ENCODE data around the gene NCOR2. TPM values are rescaled to one million over a fixed set of nuclear protein-coding genes. Genes with fewer than 3 reads are reported as not detected.
A peak's percentile ranks its signal among the peaks of the same experiment; 100 is the strongest.

Gene NCOR2
- total and polyA plus RNA-seq, 8 donors: 60.1 to 331 (median 96.4) TPM

DNA sequence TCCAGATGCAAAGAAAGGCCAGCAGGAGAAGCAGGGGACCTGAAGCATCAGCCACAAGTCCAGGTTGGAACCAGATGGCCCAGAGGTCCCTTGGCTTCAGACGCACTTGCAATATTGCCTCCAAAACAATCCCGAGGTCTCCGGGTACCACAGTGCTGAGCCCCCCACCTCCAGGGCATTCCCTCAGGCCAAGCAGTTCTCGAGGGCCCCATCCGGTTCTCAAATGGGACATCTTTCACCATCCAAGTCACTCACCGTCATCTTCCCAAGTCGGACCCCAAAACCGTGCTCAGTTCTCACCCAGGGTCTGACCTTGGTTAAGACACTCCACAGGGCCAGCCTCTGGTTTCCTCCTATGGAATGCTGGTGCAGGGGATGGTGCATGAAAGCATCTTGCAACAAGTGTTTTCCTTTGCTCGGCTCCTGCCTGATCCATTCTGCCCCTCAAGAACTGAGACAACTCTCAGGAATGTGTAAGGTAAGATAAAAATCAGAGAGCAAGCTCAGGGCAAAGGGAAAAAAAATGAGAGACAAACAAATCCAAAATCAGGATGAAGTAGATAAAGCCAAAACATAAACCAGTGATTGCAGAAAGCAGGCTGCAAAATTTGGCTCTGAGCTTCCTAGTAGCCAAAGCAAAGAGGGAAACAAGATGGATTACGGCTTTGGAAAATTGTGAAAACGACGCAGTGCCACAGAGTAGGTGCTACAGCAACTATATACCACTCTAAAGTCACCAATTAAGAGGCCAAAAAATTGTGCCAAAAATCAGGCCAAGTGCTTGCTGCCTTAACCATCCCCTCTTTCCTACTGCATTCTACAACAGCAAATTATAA lies 8.0 kb downstream of the NCOR2 start:
- Histone ChIP-seq H3K4me1 (peaks cover 26 to 92% of the 10 kb centered on the region in 2 donors), H3K27ac (no peak overlapping the region), H3K9me3 (peaks cover 0 to 1% of the 10 kb centered on the region in 2 donors), H3K4me3 (no peak overlapping the region), H3K27me3 (no peaks in the 10 kb centered on the region), H3K36me3 (peaks cover 0 to 9% of the 10 kb centered on the region in 2 donors)
- intact Hi-C loops (cut with DNase I): no loop called here
- ATAC-seq (no peak), DNase-seq (peak in 1 of 4 donors; percentile 46)
- no peak for TF ChIP-seq CTCF (IDR thresholded peaks at IDR 0.05)

- Histone ChIP-seq H3K36me3 (peaks cover 0 to 9% of the 10 kb centered on the region in 2 donors), H3K27me3 (no peaks in the 10 kb centered on the region), H3K4me1 (peaks cover 25 to 92% of the 10 kb centered on the region in 2 donors), H3K9me3 (peaks cover 0 to 1% of the 10 kb centered on the region in 2 donors), H3K4me3 (no peak overlapping the region), H3K27ac (no peak overlapping the region)
- ATAC-seq (no peak), DNase-seq (peak in 2 of 4 donors; percentile 20 to 59)
- intact Hi-C loops (cut with DNase I): no loop called here
- TF ChIP-seq CTCF (IDR thresholded peaks at IDR 0.05): no peak
These were observed 9.1 kb downstream of the NCOR2 start for GRCh38 chr12:124558313-124558712.

DNA sequence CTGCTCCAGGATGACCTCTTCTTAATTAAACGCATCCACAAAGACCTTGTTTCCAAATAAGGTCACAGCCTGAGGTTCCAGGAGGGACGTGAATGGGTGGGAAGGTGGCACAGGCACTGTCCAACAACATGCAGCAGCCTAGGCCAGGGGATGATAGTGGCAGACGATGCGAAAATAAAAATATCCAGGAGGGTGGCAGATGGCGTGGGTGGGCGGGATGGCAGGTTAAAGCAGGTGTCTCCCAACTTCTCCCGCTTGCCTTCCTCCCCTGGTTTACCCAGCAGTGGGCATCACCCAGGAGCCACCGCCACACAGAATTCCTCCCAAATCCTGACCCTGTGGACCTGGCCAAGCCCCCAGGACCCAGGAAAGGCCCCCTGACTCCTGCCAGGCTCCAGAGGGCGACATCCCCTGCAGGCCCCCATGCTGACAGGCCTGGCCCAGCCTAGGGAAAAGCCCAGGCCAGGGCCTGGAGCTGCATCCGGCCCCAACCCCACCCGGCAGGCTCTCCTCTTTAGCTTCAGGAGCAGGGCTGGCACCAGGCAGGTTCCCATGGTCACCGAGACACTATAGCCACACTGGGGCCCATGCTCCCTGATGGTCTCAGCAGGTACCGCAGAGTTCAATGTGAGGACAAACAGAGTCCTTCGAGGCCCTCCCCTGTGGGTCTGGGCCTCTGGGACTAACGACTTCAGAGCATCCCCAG lies 9.7 kb downstream of the NCOR2 start:
- Histone ChIP-seq H3K27ac (no peak overlapping the region), H3K4me3 (no peak overlapping the region), H3K36me3 (peaks cover 0 to 9% of the 10 kb centered on the region in 2 donors), H3K4me1 (peaks cover 18 to 91% of the 10 kb centered on the region in 2 donors), H3K9me3 (peaks cover 0 to 1% of the 10 kb centered on the region in 2 donors), H3K27me3 (no peaks in the 10 kb centered on the region)
- TF ChIP-seq CTCF (IDR thresholded peaks at IDR 0.05): no peak
- DNase-seq: peak in 2 of 4 donors; percentile 22 to 50
- ATAC-seq: peak; percentile 5
- intact Hi-C loops (cut with DNase I): no loop called here

GRCh38 chr12:124556896-124557501 lies 10.4 kb downstream of the NCOR2 start:
- H3K27ac ChIP-seq: no peak overlapping the region
- DNase-seq (peak in 2 of 4 donors; percentile 31 to 70), ATAC-seq (no peak)
- no peak for TF ChIP-seq CTCF (IDR thresholded peaks at IDR 0.05)
- H3K36me3 ChIP-seq: peaks cover 0 to 9% of the 10 kb centered on the region in 2 donors
- intact Hi-C loops (cut with DNase I): no loop called here
- no peak overlapping the region for H3K4me3 ChIP-seq
- H3K4me1 ChIP-seq: peaks cover 12 to 91% of the 10 kb centered on the region in 2 donors
- H3K9me3 ChIP-seq: peaks cover 0 to 1% of the 10 kb centered on the region in 2 donors
- H3K27me3 ChIP-seq: no peaks in the 10 kb centered on the region

All from left lung (tissue), 10 donors.